ENCODE measurements around the gene TMEM220. TPM values are rescaled to one million over a fixed set of nuclear protein-coding genes. Genes with fewer than 3 reads are reported as not detected.

TMEM220 gene
- total and polyA plus RNA-seq, 10 of the 15 experiments (the other 5 are each of a cell fraction or from before 2014, with no cell fraction given) = 0.02 to 0.30 (median 0.06) TPM; not detected in 1

DNA sequence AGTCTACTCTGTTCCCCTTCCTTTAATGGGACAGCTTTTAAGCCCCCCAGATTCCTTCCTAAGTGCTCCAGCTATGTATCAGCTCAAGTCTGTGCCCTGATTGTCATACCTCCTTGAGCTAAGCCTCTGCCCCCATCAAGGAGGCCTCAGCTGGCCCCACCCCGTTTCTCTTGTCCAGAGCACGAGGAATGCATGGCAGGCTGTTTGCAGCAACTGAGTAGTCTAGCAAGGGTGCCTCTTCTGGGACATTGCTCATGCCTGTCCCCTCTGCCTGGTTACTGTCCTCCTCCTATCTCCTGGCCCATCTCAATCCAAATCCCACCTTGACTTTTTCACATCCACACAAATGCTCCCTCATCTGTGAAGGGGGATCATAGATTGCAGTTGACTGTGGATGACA, 27.8 kb upstream of the TMEM220 start:
- CTCF ChIA-PET = no interaction called here
- no peaks in the 10 kb centered on the region for H3K27me3 ChIP-seq (replicated peaks in 1 of 2; ENCODE audit: control insufficient read depth in 2 of 2, insufficient read depth in 2 of 2, low read length in 1 of 2)
- no peak overlapping the region for H2AFZ ChIP-seq (ENCODE audit: control insufficient read depth, low read depth, low read length)
- no peak for DNase-seq (ENCODE audit: low read depth, low spot score)
- no peak overlapping the region for H3K9ac ChIP-seq (ENCODE audit: control insufficient read depth, insufficient read depth, low read length)
- SMC1A ChIA-PET (ENCODE audit: uncharacterized antibody, unreplicated experiment) = no interaction called here
- in situ Hi-C loops (cut with MboI) = no loop called here
- no peaks in the 10 kb centered on the region for H4K20me1 ChIP-seq (ENCODE audit: control insufficient read depth, insufficient read depth)
- H3K79me2 ChIP-seq (ENCODE audit: control insufficient read depth, insufficient read depth, low read length) = no peaks in the 10 kb centered on the region
- no peaks in the 10 kb centered on the region for H3K9me3 ChIP-seq (replicated peaks; ENCODE audit: control insufficient read depth, insufficient read depth, low read length)
- no peak for ATAC-seq
- FAIRE-seq = no peak
- no peak overlapping the region for H3K4me2 ChIP-seq (ENCODE audit: control insufficient read depth, insufficient read depth)
- 4% methylated on average over 2 of the region's 2 CpGs for WGBS (ENCODE audit: insufficient coverage, insufficient replicate concordance, low lambda C conversion rate, missing lambda C conversion rate)
- H3K36me3 ChIP-seq (ENCODE audit: control insufficient read depth in 2 of 2, insufficient read depth in 2 of 2, low read length in 1 of 2) = no peaks in the 10 kb centered on the region
- intact Hi-C loops (cut with micrococcal nuclease; ENCODE audit: unreplicated experiment) = no loop called here
- H3K27ac ChIP-seq (ENCODE audit: control insufficient read depth, insufficient read depth) = no peak overlapping the region
- RAD21 ChIA-PET (ENCODE audit: unreplicated experiment) = no interaction called here
- no peaks in the 10 kb centered on the region for H3K4me1 ChIP-seq (ENCODE audit: control insufficient read depth, insufficient read depth, low read length)
- no peak for TF ChIP-seq HDGF (IDR thresholded peaks at IDR 0.05)
- 0 out of 2 replicates have a peak, but pooled peaks have one; percentile 4 for TF ChIP-seq SPI1 (IDR thresholded peaks at IDR 0.05; ENCODE audit: borderline replicate concordance, insufficient read depth, low read depth, low read length)
- TF ChIP-seq WRNIP1 (IDR thresholded peaks at IDR 0.05; ENCODE audit: borderline replicate concordance, low read depth, low read length) = no peak
- TF ChIP-seq RBBP5 (conservative IDR thresholded peaks at IDR 0.05) = no peak
- POLR2A ChIA-PET = no interaction called here
- no TSS peak for BruUV-seq (replicated peaks)
- no peak overlapping the region for H3K4me3 ChIP-seq

GRCh38 chr17:10757067-10757466, 27.2 kb upstream of the TMEM220 start:
- TF ChIP-seq ZNF274 (IDR thresholded peaks at IDR 0.05; ENCODE audit: insufficient read depth, insufficient read length) = no peak
- TF ChIP-seq, protein P1, sequence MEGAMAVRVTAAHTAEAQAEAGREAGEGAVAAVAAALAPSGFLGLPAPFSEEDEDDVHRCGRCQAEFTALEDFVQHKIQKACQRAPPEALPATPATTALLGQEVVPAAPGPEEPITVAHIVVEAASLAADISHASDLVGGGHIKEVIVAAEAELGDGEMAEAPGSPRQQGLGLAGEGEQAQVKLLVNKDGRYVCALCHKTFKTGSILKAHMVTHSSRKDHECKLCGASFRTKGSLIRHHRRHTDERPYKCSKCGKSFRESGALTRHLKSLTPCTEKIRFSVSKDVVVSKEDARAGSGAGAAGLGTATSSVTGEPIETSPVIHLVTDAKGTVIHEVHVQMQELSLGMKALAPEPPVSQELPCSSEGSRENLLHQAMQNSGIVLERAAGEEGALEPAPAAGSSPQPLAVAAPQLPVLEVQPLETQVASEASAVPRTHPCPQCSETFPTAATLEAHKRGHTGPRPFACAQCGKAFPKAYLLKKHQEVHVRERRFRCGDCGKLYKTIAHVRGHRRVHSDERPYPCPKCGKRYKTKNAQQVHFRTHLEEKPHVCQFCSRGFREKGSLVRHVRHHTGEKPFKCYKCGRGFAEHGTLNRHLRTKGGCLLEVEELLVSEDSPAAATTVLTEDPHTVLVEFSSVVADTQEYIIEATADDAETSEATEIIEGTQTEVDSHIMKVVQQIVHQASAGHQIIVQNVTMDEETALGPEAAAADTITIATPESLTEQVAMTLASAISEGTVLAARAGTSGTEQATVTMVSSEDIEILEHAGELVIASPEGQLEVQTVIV (IDR thresholded peaks at IDR 0.05; ENCODE audit: borderline replicate concordance, partially characterized antibody) = no peak
- TF ChIP-seq STAT3 (IDR thresholded peaks at IDR 0.05; ENCODE audit: low read depth, low read length) = no peak
- no peak for TF ChIP-seq YBX1 (IDR thresholded peaks at IDR 0.05)
- TF ChIP-seq, protein P2, sequence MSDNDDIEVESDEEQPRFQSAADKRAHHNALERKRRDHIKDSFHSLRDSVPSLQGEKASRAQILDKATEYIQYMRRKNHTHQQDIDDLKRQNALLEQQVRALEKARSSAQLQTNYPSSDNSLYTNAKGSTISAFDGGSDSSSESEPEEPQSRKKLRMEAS (IDR thresholded peaks at IDR 0.05; ENCODE audit: low read depth, low read length) = no peak
- TF ChIP-seq, protein P3, sequence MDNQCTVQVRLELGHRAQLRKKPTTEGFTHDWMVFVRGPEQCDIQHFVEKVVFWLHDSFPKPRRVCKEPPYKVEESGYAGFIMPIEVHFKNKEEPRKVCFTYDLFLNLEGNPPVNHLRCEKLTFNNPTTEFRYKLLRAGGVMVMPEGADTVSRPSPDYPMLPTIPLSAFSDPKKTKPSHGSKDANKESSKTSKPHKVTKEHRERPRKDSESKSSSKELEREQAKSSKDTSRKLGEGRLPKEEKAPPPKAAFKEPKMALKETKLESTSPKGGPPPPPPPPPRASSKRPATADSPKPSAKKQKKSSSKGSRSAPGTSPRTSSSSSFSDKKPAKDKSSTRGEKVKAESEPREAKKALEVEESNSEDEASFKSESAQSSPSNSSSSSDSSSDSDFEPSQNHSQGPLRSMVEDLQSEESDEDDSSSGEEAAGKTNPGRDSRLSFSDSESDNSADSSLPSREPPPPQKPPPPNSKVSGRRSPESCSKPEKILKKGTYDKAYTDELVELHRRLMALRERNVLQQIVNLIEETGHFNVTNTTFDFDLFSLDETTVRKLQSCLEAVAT (IDR thresholded peaks at IDR 0.05) = no peak
- 34% methylated on average over 6 of the region's 6 CpGs for WGBS (ENCODE audit: insufficient coverage, insufficient replicate concordance, low lambda C conversion rate, missing lambda C conversion rate)
- ChIA-PET POLR2A (no interaction called here), SMC1A (ENCODE audit: uncharacterized antibody, unreplicated experiment) (no interaction called here), CTCF (no interaction called here), RAD21 (ENCODE audit: unreplicated experiment) (no interaction called here)
- no peak overlapping the region for H3K27ac ChIP-seq (ENCODE audit: control insufficient read depth, insufficient read depth)
- no peaks in the 10 kb centered on the region for H3K9me3 ChIP-seq (replicated peaks; ENCODE audit: control insufficient read depth, insufficient read depth, low read length)
- H3K79me2 ChIP-seq (ENCODE audit: control insufficient read depth, insufficient read depth, low read length) = no peaks in the 10 kb centered on the region
- no peaks in the 10 kb centered on the region for H3K27me3 ChIP-seq (replicated peaks in 1 of 2; ENCODE audit: control insufficient read depth in 2 of 2, insufficient read depth in 2 of 2, low read length in 1 of 2)
- H3K4me2 ChIP-seq (ENCODE audit: control insufficient read depth, insufficient read depth) = no peak overlapping the region
- no peaks in the 10 kb centered on the region for H4K20me1 ChIP-seq (ENCODE audit: control insufficient read depth, insufficient read depth)
- no TSS peak for BruUV-seq (replicated peaks)
- FAIRE-seq = no peak
- H3K9ac ChIP-seq (ENCODE audit: control insufficient read depth, insufficient read depth, low read length) = no peak overlapping the region
- no peaks in the 10 kb centered on the region for H3K36me3 ChIP-seq (ENCODE audit: control insufficient read depth in 2 of 2, insufficient read depth in 2 of 2, low read length in 1 of 2)
- DNase-seq (ENCODE audit: low read depth, low spot score) = no peak
- no peaks in the 10 kb centered on the region for H3K4me1 ChIP-seq (ENCODE audit: control insufficient read depth, insufficient read depth, low read length)
- no peak overlapping the region for H3K4me3 ChIP-seq
- intact Hi-C loops (cut with micrococcal nuclease; ENCODE audit: unreplicated experiment) = no loop called here
- in situ Hi-C loops (cut with MboI) = no loop called here
- H2AFZ ChIP-seq (ENCODE audit: control insufficient read depth, low read depth, low read length) = no peak overlapping the region
- ATAC-seq = no peak

Measured in GM12878 (cell line).